Nephron progenitor cell (in vitro differentiated cells): Measurements from ENCODE around the gene GCK.

Source experiments
- DNase-seq: peaks from one replicate; pipeline ENCODE4 v3.0.0; 2021
- H3K27ac Mint-ChIP-seq: 2 replicates; pipeline ENCODE4 v1.8.0; 2021; ENCODE audit warnings: mild to moderate bottlenecking, moderate library complexity, mixed read lengths
- H3K27me3 Mint-ChIP-seq: 2 replicates; pipeline ENCODE4 v1.8.0; 2021; ENCODE audit warnings: mild to moderate bottlenecking, low read depth, mixed read lengths; ENCODE audit not compliant: poor library complexity
- H3K36me3 Mint-ChIP-seq: 2 replicates; pipeline ENCODE4 v1.8.0; 2021; ENCODE audit warnings: low read depth, mixed read lengths
- H3K4me1 Mint-ChIP-seq: 2 replicates; pipeline ENCODE4 v1.8.0; 2021; ENCODE audit warnings: mixed read lengths
- H3K4me3 Mint-ChIP-seq: 2 replicates; pipeline ENCODE4 v1.8.0; 2021; ENCODE audit warnings: mild to moderate bottlenecking, moderate library complexity, mixed read lengths
- H3K9me3 Mint-ChIP-seq: 2 replicates; pipeline ENCODE4 v1.8.0; 2021; ENCODE audit warnings: mild to moderate bottlenecking, moderate library complexity, mixed read lengths
- CTCF ChIP-seq: fragments of 200-600 bp; sonication (generic); IDR thresholded peaks from 2 replicates; pipeline ENCODE4 v1.5.0; 2021; ENCODE audit warnings: antibody characterized with exemption

GCK gene

DNA sequence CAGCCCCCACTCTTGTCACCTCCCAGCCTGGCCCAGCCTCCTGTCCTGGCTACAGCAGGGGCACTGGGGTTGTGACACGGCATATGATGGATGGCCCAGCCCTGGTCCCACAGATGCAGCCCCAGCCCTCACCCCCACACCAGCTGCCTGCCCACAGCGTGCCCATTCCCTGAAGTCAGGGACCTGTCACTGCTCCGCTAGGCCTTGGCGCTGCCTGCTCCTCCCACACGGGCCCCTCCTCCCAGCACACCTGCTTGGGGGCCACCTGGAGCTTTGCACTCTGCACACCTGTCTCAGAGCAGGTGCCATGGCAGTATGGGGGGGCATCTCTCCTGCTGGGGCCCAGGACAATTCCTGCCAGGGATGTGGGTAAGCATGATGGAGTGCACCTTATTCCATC is 3.5 kb downstream of the GCK start:
- H3K9me3 Mint-ChIP-seq, result peaks cover 21% of the 10 kb centered on the region
- no peak overlapping the region for H3K4me3 Mint-ChIP-seq
- H3K27me3 Mint-ChIP-seq, result peaks cover 31% of the 10 kb centered on the region
- TF ChIP-seq CTCF, result no peak
- no peak for DNase-seq
- peaks cover 41% of the 10 kb centered on the region for H3K4me1 Mint-ChIP-seq
- no peak overlapping the region for H3K27ac Mint-ChIP-seq
- H3K36me3 Mint-ChIP-seq, result no peaks in the 10 kb centered on the region

DNA sequence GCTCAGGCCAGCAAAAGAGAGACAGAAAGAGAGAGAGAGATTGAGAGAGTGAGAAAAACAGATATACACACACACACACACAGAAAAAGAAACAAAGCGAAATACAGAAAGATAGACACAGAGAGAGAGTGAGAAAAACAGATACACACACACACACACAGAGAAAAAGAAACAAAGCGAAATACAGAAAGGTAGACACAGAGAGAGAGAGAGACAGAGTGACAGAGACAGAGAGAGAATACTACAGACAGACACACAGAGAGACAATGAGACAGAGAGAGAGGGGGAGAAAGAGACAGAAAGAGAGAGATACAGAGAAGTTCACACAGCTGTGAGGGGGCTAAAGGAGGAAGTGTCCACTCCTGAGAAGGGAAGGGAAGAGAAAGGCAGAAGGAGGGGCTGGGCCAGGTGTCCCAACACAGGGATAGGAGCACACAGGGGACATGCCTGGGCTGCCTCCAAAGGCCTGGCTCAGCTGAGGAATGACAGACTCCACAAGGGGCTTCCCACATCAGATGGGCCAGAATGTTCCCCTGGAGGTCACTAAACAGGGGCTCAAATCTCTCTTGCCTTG is 4.3 kb downstream of the GCK start:
- H3K4me1 Mint-ChIP-seq, result peaks cover 34% of the 10 kb centered on the region
- no peaks in the 10 kb centered on the region for H3K36me3 Mint-ChIP-seq
- no peak overlapping the region for H3K4me3 Mint-ChIP-seq
- no peak for TF ChIP-seq CTCF
- peaks cover 28% of the 10 kb centered on the region for H3K27me3 Mint-ChIP-seq
- no peak for DNase-seq
- H3K9me3 Mint-ChIP-seq, result peaks cover 21% of the 10 kb centered on the region
- peak overlapping the region; percentile 87 for H3K27ac Mint-ChIP-seq

- peaks cover 21% of the 10 kb centered on the region for H3K9me3 Mint-ChIP-seq
- H3K27me3 Mint-ChIP-seq, result peaks cover 30% of the 10 kb centered on the region
- H3K27ac Mint-ChIP-seq, result peak overlapping the region; percentile 87
- no peaks in the 10 kb centered on the region for H3K36me3 Mint-ChIP-seq
- no peak overlapping the region for H3K4me3 Mint-ChIP-seq
- H3K4me1 Mint-ChIP-seq, result peaks cover 30% of the 10 kb centered on the region
- TF ChIP-seq CTCF, result no peak
- no peak for DNase-seq
Measured at GRCh38 chr7:44184206-44184872, 4.9 kb downstream of the GCK start.

GRCh38 chr7:44183386-44183785 is 5.9 kb downstream of the GCK start:
- H3K36me3 Mint-ChIP-seq, result no peaks in the 10 kb centered on the region
- no peak for DNase-seq

DNA sequence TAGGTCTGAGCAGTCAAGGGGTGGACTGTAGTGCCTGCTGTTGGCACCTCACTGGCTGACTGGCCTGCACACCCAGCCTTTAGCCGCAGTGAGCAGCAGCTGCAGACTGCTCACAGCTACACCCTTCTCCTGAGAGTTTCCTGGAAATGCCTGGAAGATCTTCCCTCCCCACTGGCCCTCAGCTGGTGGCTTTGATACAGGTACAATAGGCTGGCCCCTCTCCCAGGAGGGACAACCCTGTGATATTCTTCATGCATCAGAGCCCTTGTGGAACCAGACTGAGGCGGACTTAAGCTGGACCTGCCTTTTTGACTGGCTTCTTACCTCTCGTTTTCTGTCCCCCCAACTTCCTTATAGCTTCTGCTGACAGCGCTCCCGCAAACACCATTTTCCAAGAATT is 6.4 kb downstream of the GCK start:
- TF ChIP-seq CTCF, result no peak
- no peak for DNase-seq
- no peaks in the 10 kb centered on the region for H3K36me3 Mint-ChIP-seq
- H3K9me3 Mint-ChIP-seq, result peaks cover 21% of the 10 kb centered on the region
- H3K4me1 Mint-ChIP-seq, result peaks cover 20% of the 10 kb centered on the region
- H3K4me3 Mint-ChIP-seq, result no peak overlapping the region
- no peak overlapping the region for H3K27ac Mint-ChIP-seq
- peaks cover 44% of the 10 kb centered on the region for H3K27me3 Mint-ChIP-seq

More at GRCh38 chr7:44183386-44183785, 5.9 kb downstream of the GCK start:
- Mint-ChIP-seq H3K4me3 (no peak overlapping the region), H3K27ac (peak overlapping the region; percentile 23), H3K9me3 (peaks cover 21% of the 10 kb centered on the region), H3K27me3 (peaks cover 40% of the 10 kb centered on the region), H3K4me1 (peaks cover 23% of the 10 kb centered on the region)
- TF ChIP-seq CTCF, result no peak

- Mint-ChIP-seq H3K4me3 (no peak overlapping the region), H3K27ac (no peak overlapping the region), H3K27me3 (peaks cover 60% of the 10 kb centered on the region), H3K9me3 (peaks cover 21% of the 10 kb centered on the region), H3K4me1 (peaks cover 21% of the 10 kb centered on the region), H3K36me3 (no peaks in the 10 kb centered on the region)
- DNase-seq, result no peak
- TF ChIP-seq CTCF, result no peak
Measured at GRCh38 chr7:44180631-44181030, 8.6 kb downstream of the GCK start.
